T-helper 22 cell (primary cell): ENCODE results near the gene TP53AIP1.

Experiments
- DNase-seq: peaks from one replicate; pipeline ENCODE4 v3.0.0-alpha.2; 2020; ENCODE audit warnings: low read depth

The TP53AIP1 gene

DNA sequence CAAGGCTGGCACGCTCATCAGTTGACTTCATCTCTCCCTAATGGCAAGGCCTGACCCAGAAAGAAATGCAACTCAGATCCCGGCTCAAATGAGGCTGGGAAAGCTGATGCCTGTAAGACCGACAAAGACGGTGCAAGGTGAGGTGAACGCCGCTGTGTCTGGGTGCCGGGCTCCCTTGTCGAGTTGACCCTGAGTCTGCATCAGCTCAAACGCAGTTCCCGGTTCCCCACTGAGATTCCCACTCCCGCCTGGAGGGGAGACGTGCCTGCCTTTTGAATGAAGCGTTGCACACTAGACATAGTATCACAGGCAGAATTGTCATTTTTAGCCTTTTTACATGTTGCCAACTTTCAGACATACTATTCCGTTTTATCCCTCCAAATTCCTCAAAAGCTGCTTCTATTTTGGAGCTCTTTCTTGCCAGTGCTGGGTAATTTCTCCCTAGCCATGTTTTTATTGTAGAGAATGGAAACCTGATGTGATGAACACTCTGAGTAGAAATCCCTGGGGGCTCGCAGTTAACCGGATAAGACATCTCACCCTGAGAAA lies 831 bp upstream of the TP53AIP1 start:
- no peak for DNase-seq

DNA sequence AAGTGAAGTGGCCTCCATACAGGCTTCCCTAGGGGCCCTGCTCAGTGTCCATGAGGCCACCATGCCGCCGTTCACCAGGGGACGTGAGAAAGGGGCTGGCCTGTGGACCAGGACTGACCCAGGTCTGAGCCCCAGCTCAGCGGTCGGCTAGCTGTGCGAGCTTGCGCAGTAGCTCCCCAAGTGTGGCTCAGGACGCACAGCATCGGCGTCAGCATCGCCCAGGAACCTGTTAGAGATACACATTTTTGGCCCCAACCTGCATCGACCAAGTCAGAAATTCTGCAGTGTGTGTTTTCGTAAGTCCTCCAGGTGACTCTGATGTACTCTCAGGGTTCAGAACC lies 429 bp downstream of the TP53AIP1 start:
- no peak for DNase-seq

GRCh38 chr11:128941573-128942271 lies 949 bp downstream of the TP53AIP1 start:
- no peak for DNase-seq

GRCh38 chr11:128941110-128941509 lies 1.6 kb downstream of the TP53AIP1 start:
- DNase-seq = no peak

DNA sequence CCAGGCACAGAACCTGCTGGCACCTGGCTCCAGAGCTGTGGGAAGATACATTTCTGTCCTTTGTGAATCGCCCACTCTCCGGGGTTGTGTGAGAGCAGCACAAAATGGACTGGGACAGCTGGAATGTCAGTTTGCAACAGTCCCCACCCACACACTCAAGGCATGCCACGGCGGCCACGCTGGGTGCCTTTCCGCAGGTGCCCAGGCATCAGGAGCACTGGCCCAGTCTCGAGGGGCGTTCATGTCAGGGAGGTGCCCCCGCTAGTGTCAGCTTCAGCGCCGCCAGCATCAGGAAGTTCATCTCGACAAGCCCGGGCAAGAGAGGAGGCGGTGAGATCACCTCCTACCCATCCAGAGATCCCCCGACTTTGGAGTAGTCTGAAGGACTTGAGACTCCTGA lies 2.1 kb downstream of the TP53AIP1 start:
- no peak for DNase-seq

- DNase-seq = no peak
These were observed 2.5 kb downstream of the TP53AIP1 start for GRCh38 chr11:128940156-128940555.

GRCh38 chr11:128939591-128939990 lies 3.1 kb downstream of the TP53AIP1 start:
- no peak for DNase-seq

GRCh38 chr11:128938156-128938885 lies 4.3 kb downstream of the TP53AIP1 start:
- no peak for DNase-seq

DNA sequence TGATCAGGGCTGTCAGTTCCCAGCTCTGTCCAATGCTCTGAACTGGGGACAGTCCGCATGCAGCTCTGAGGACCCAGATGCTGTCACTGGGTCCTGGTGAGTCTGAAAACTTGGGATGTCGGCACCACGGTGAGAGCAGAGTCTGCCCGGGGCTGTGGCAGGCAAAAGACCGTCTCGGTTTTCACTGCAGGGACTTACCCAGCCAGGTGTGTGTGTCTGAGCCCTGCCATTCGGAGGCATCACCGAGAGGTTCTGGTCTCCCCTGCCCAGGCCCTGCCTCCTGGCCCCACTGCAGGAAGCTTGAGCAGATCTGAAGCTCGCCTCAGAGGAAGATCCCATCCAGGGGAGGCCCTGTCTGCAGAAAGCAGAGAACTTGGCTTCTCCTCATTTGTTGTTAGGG lies 5.2 kb downstream of the TP53AIP1 start:
- no peak for DNase-seq

DNA sequence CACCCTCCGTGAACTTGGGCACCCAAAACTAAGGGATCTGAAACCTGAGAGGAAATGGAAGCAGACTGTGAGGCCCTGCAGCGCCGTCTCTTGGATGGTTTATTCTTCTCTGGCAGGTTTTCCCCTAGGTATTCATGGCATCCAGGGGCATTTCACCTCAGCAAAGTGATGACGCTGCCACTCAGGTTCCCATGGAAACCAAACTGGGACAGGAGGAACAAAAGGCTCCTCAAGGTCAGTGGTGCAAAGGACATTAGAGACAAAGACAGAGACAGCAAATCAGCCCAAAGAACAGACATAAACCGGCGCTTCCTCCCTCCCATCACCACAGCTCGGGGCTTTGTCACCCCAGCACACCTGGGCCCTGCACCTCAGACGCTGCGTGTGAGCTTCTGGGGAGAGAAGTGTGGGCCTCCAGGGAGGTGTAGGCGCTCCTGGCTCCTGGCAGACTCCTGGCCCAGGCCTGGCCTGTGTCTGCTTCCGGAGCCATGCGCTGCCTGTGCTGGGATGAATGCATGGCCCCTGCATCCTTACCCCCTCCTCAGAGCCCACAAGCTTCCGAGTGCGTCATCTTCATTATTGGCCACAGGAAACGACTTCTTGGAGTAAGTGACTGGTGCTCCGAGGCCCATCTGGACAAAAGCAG lies 5.9 kb downstream of the TP53AIP1 start:
- DNase-seq = no peak

DNA sequence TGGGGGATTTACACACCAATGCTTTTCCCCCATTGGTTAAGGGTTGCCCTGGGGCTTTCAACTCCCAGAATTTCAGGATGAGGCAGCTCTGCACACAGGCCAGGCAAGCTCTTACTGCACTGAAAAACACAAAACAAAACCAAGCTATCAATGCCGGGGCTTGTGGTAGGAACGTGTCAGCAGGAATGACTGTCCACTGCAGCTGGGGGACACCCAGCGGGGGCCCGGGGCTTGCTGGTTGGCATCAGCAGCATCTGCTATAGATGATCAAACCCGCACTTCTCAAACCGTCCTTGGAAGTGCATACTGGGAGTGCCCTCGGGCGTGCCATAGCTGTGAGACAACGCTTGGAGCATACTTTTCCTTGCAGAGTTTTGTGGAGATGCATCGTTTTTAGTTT lies 7.7 kb downstream of the TP53AIP1 start:
- DNase-seq = no peak

DNA sequence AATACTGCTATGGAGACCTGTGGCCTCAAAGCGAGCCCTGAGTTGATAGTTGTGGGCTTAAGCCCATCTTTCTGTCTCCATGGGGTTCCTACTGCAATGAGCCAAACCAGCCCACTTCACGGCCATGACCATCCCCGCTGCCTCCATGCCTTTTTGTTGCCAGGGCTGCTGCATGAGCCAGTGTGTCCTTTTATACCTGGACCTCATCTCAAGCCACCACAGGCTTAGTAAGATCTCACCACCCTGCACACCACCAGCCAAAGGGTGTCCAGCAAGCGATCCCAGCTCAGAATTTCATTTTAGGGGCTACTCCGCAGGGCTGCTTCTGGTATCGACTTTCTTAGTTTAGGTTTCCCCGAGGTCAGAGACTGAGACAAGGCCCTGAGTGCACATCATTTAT lies 8.3 kb downstream of the TP53AIP1 start:
- no peak for DNase-seq

DNA sequence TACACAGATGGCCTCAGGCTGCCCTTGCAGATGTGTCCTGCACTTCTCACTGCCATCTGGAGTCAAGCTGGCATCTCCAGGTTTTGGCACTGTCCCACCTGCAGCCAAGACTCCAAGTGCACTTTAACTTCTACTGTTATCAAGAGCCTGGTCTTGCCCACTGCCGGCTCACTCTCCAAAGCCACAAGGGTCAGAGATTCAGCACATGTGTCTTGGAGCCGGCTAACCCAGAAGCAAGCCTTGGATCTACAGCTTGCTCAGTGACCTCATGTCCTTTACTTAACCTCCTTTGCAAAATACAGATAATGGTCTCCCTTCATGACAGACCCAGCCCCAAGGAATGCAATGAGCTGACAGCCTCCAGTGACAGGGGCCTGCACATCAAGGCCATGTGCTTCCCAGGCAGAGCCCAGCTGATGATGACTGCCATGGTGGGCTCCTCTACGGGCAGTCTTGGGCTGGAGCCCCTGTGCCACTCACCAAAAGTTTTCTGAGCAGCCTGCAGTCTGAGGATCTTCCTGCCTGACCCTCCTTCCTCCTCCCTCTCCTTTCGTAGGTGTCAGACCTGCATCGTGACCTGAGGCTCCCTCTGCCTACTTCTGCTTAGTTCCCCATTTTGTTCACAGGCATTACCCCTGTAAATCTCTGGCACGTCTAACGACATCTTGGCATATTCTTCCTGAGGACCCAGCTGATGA lies 9.0 kb downstream of the TP53AIP1 start:
- DNase-seq = no peak

DNA sequence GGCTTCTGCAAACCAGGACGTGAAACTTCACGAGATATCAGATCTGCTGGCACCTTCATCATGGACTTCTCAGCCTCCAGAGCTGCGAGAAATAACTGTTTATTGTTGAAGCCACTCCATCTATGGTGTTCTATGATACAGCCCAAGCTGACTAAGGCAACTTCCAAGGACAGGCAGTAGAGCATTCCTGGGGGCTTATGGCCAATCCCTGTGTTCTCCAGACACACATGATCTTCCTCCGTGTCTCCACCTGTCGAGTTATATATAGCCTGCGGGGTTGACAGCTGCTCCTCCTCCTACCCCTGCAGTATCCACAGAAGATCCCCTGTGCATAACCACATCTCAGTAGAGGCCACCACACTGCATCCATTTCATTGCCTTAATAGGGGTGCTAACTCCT lies 11.0 kb downstream of the TP53AIP1 start:
- no peak for DNase-seq

DNA sequence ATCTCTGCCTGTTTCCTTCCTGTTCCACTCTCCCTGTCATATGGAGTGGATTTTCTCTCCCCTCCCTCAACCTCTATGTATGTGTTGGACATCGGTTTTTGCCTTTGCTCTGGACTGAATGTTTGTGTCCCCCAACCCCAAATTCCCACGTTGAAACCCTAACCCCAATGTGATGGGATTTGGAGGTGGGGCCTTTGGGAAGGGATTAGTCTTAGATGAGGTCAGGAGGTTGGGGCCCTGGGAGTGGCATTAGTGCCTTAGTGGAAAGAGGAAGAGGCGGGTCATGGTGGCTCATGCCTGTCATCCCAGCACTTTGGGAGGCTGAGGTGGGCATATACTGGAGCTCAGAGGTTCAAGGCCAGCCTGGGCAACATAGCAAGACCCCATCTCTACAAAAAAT lies 11.6 kb downstream of the TP53AIP1 start:
- no peak for DNase-seq

- DNase-seq = no peak
These were observed 12.7 kb downstream of the TP53AIP1 start for GRCh38 chr11:128929991-128930390.

DNA sequence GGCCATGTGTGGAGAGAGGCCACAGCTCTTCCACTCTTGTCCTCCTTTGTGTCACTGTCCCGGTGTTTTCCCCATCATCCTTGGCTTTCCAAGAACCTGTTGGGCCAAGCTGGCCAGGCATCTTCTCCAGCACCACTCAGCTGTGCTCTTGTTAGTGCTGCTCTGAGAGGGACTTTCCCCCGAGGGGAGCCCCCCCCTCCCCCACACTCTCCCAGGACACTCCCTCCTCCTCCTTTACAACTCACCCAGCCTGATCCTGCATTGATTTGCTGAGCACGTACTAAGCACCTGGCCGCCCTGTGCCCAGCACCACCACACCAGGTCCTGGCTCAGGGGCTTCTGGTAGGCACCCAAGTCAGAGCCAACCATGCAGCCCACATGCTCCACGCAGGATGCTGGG lies 13.2 kb downstream of the TP53AIP1 start:
- no peak for DNase-seq

DNA sequence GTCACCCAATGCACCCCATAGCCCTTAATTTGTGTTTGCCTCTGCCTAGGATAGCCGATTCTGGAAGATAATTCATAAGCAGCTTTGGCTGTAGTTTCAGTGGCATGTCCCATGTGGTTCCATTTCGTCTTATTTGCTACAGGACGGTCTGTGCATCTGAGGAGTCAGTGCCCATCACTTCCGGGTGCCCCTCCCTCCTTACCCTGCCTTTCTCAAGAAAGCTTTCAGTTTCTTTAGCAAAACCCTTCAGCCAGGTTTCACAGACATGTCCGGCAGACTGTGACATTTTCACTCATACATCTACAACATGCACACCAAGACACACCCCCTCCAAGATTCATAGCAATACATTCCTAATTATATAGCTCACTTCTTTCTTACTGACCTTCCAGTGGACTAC lies 14.3 kb downstream of the TP53AIP1 start:
- no peak for DNase-seq

- DNase-seq = no peak
These were observed 14.9 kb downstream of the TP53AIP1 start for GRCh38 chr11:128927683-128928336.

GRCh38 chr11:128927108-128927461 lies 15.6 kb downstream of the TP53AIP1 start:
- DNase-seq = no peak

- DNase-seq = no peak
These were observed 16.1 kb downstream of the TP53AIP1 start for GRCh38 chr11:128926437-128927107.

DNA sequence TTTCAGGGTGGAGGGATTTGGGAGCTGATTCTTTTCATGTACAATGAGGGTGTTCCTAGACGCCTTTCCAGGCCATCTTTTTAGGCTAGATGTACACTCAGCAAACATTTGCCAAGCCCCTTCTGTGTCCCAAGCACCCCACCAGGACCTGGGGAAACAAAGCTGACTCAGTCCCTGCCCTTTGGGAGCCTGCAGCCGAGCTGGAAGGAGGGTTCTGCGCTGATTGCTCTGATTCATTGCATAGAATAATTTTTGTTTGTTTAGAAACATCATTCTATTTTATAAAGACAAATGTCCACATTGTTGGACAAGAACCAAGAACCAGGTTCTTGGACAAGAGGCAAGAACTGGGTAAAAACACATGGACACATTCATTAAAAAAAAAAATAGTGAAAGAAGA lies 16.7 kb downstream of the TP53AIP1 start:
- no peak for DNase-seq
